HG02763 (cell line): ENCODE results near the gene FRMD1.

ENCODE experiments used
- ATAC-seq: cut with Tn5 transposase; IDR thresholded peaks from one replicate; pipeline ENCODE4 v1.9.1; 2021; ENCODE audit warnings: mild to moderate bottlenecking, moderate library complexity; ENCODE audit not compliant: unreplicated experiment

Gene FRMD1

GRCh38 chr6:168045706-168046620, 33.0 kb downstream of the FRMD1 start:
- no peak for ATAC-seq

GRCh38 chr6:168045141-168045691, 33.8 kb downstream of the FRMD1 start:
- ATAC-seq, result no peak

- ATAC-seq, result no peak
These were observed 34.4 kb downstream of the FRMD1 start for GRCh38 chr6:168044521-168045130.

- no peak for ATAC-seq
These were observed 35.1 kb downstream of the FRMD1 start for GRCh38 chr6:168043848-168044415.

GRCh38 chr6:168043193-168043847, 35.7 kb downstream of the FRMD1 start:
- no peak for ATAC-seq

- no peak for ATAC-seq
These were observed 36.4 kb downstream of the FRMD1 start for GRCh38 chr6:168042426-168043192.

- ATAC-seq, result no peak
These were observed 37.1 kb downstream of the FRMD1 start for GRCh38 chr6:168041928-168042327.

- no peak for ATAC-seq
These were observed 38.0 kb downstream of the FRMD1 start for GRCh38 chr6:168040856-168041496.

- no peak for ATAC-seq
These were observed 39.2 kb downstream of the FRMD1 start for GRCh38 chr6:168039849-168040248.

- no peak for ATAC-seq
These were observed 39.7 kb downstream of the FRMD1 start for GRCh38 chr6:168039301-168039700.

GRCh38 chr6:168038576-168039140, 40.4 kb downstream of the FRMD1 start:
- no peak for ATAC-seq

GRCh38 chr6:168037856-168038255, 41.2 kb downstream of the FRMD1 start:
- ATAC-seq, result no peak

- no peak for ATAC-seq
These were observed 41.8 kb downstream of the FRMD1 start for GRCh38 chr6:168037242-168037641.

GRCh38 chr6:168035661-168036545, 43.1 kb downstream of the FRMD1 start:
- no peak for ATAC-seq

GRCh38 chr6:168035098-168035660, 43.8 kb downstream of the FRMD1 start:
- no peak for ATAC-seq

GRCh38 chr6:168034537-168034936, 44.5 kb downstream of the FRMD1 start:
- ATAC-seq, result no peak

GRCh38 chr6:168033791-168034190, 45.2 kb downstream of the FRMD1 start:
- no peak for ATAC-seq
